ENCODE results near the gene FBXO11. TPM values are rescaled to one million over a fixed set of nuclear protein-coding genes. Genes with fewer than 3 reads are reported as not detected.

Gene FBXO11
- total and polyA plus RNA-seq, 4 donors = 9.2 to 46.8 (median 19.7) TPM

GRCh38 chr2:47822518-47822917 is 83.8 kb downstream of the FBXO11 start:
- Histone ChIP-seq H3K4me3 (ENCODE audit: low read depth in 1 of 3, low read length in 3 of 3) (no peak overlapping the region), H3K27ac (ENCODE audit: low read depth in 1 of 2, low read length in 2 of 2) (no peak overlapping the region), H3K27me3 (ENCODE audit: control insufficient read depth in 4 of 4, insufficient read depth in 4 of 4, low read length in 3 of 4) (no peaks in the 10 kb centered on the region), H3K4me1 (ENCODE audit: control insufficient read depth in 4 of 4, insufficient read depth in 4 of 4, low read length in 3 of 4) (no peaks in the 10 kb centered on the region), H3K9ac (ENCODE audit: low read depth in 1 of 2, low read length in 2 of 2) (no peak overlapping the region), H3K9me3 (ENCODE audit: control insufficient read depth in 4 of 4, low read length in 3 of 4) (no peaks in the 10 kb centered on the region), H3K36me3 (ENCODE audit: control insufficient read depth in 4 of 4, insufficient read depth in 3 of 4, low read depth in 1 of 4, low read length in 3 of 4) (peaks cover 0 to 42% (median 35%) of the 10 kb centered on the region in 4 donors)
- DNase-seq (ENCODE audit: low spot score) = no peak
- no peak for TF ChIP-seq MAX (IDR thresholded peaks at IDR 0.05)
- no peak for TF ChIP-seq ZBTB33 (IDR thresholded peaks at IDR 0.05)
- no peak for TF ChIP-seq CTCF (IDR thresholded peaks at IDR 0.05; ENCODE audit: low read depth, low read length, missing input control)
- no peak for TF ChIP-seq ATF3 (IDR thresholded peaks at IDR 0.05)
- no peak for TF ChIP-seq REST (IDR thresholded peaks at IDR 0.05)
- TF ChIP-seq FOXA2 (IDR thresholded peaks at IDR 0.05) = no peak
- TF ChIP-seq HNF4A (conservative IDR thresholded peaks at IDR 0.05) = no peak
- TF ChIP-seq RAD21 (IDR thresholded peaks at IDR 0.05) = no peak
- TF ChIP-seq YY1 (IDR thresholded peaks at IDR 0.05) = no peak
- TF ChIP-seq EGR1 (IDR thresholded peaks at IDR 0.05; ENCODE audit: low read depth in 2 of 2) = no peak
- TF ChIP-seq NR2F2 (IDR thresholded peaks at IDR 0.05) = no peak
- TF ChIP-seq GABPA (IDR thresholded peaks at IDR 0.05 in 1 of 2, conservative IDR thresholded peaks at IDR 0.05 in 1 of 2) = no peak
- TF ChIP-seq HNF4G (IDR thresholded peaks at IDR 0.05) = no peak
- no peak for TF ChIP-seq FOXA1 (IDR thresholded peaks at IDR 0.05)
- no peak for TF ChIP-seq RXRA (IDR thresholded peaks at IDR 0.05)
- TF ChIP-seq SP1 (IDR thresholded peaks at IDR 0.05) = no peak
- no peak for TF ChIP-seq TAF1 (conservative IDR thresholded peaks at IDR 0.05)
- no peak for TF ChIP-seq JUND (IDR thresholded peaks at IDR 0.05)

All from liver (tissue), 9 donors.